Peyer's patch (tissue), 4 donors: Measurements from ENCODE around the gene SLC16A13.

Experiments
- CTCF ChIP-seq, 6 experiments: fragments of 450-650 bp in 4 of 6; fragments of 200-600 bp in 2 of 6; sonication (generic) in 1 of 6; IDR thresholded peaks; one replicate each; pipeline ENCODE4 v1.5.1; 2017 to 2019; ENCODE audit warnings: antibody characterized with exemption in 6 of 6, mild to moderate bottlenecking in 3 of 6, moderate library complexity in 1 of 6
- POLR2A ChIP-seq, 2 donors: fragments of 450-650 bp; IDR thresholded peaks; one replicate each; pipeline ENCODE4 v1.5.1; 2017; ENCODE audit warnings: antibody characterized with exemption in 2 of 2, mild to moderate bottlenecking in 2 of 2, moderate library complexity in 2 of 2

GRCh38 chr17:7084088-7084487 lies 48.3 kb downstream of the SLC16A13 start:
- no peak for TF ChIP-seq CTCF (IDR thresholded peaks at IDR 0.05)
- TF ChIP-seq POLR2A (IDR thresholded peaks at IDR 0.05) = no peak
